Lung microvascular endothelial cell (primary cell): Measurements from ENCODE around the gene PTPRN2. TPM values are rescaled to one million over a fixed set of nuclear protein-coding genes. Genes with fewer than 3 reads are reported as not detected.
A peak's percentile ranks its signal among the peaks of the same experiment; 100 is the strongest.
"Not testable (repeated sequence)": the region's sequence is repeated elsewhere in the genome, so short reads cannot be mapped to it uniquely, and the experiment has no call there.

ENCODE experiments used
- DNase-seq, 2 donors: peaks; one replicate each; pipeline versions ENCODE4 v3.0.0 to v3.0.0-alpha.2; 2010; ENCODE audit warnings: low read depth in 2 of 2
- total RNA-seq: library from RNA; depleted of rRNA; stranded (reverse); fragments of >200 nt; gene quantifications from 2 replicates; pipeline ENCODE4 v1.2.1, GENCODE V29; 2014

Gene PTPRN2
- total RNA-seq, 1 donor from 2014 or later, result 4.6 TPM

GRCh38 chr7:158422196-158422886 is 165.3 kb downstream of the PTPRN2 start:
- DNase-seq, result no peak

GRCh38 chr7:158421361-158421760 is 166.3 kb downstream of the PTPRN2 start:
- DNase-seq, result no peak

GRCh38 chr7:158420591-158421340 is 166.9 kb downstream of the PTPRN2 start:
- no peak for DNase-seq

GRCh38 chr7:158419238-158419785 is 168.3 kb downstream of the PTPRN2 start:
- DNase-seq, result no peak

GRCh38 chr7:158418395-158418794 is 169.2 kb downstream of the PTPRN2 start:
- DNase-seq, result not testable (repeated sequence)

- DNase-seq, result no peak
Measured at GRCh38 chr7:158416283-158416933, 171.2 kb downstream of the PTPRN2 start.

- no peak for DNase-seq
Measured at GRCh38 chr7:158415316-158415715, 172.3 kb downstream of the PTPRN2 start.

- DNase-seq, result no peak
Measured at GRCh38 chr7:158414486-158414961, 173.1 kb downstream of the PTPRN2 start.

GRCh38 chr7:158414002-158414401 is 173.6 kb downstream of the PTPRN2 start:
- no peak for DNase-seq

- DNase-seq, result no peak
Measured at GRCh38 chr7:158411232-158411950, 176.2 kb downstream of the PTPRN2 start.

- no peak for DNase-seq
Measured at GRCh38 chr7:158410720-158411119, 176.9 kb downstream of the PTPRN2 start.

GRCh38 chr7:158409816-158410330 is 177.8 kb downstream of the PTPRN2 start:
- no peak for DNase-seq

- no peak for DNase-seq
Measured at GRCh38 chr7:158409120-158409519, 178.5 kb downstream of the PTPRN2 start.

GRCh38 chr7:158408318-158408920 is 179.2 kb downstream of the PTPRN2 start:
- no peak for DNase-seq

GRCh38 chr7:158407581-158408317 is 179.9 kb downstream of the PTPRN2 start:
- peak; percentile 16 to 28 for DNase-seq

GRCh38 chr7:158406801-158407200 is 180.8 kb downstream of the PTPRN2 start:
- no peak for DNase-seq

- no peak for DNase-seq
Measured at GRCh38 chr7:158406364-158406763, 181.3 kb downstream of the PTPRN2 start.

GRCh38 chr7:158405771-158406170 is 181.9 kb downstream of the PTPRN2 start:
- not testable (repeated sequence) for DNase-seq

- DNase-seq, result no peak
Measured at GRCh38 chr7:158405324-158405723, 182.3 kb downstream of the PTPRN2 start.
